ENCODE results near the gene KIF18A.
"Not testable (repeated sequence)": the region's sequence is repeated elsewhere in the genome, so short reads cannot be mapped to it uniquely, and the experiment has no call there.

Gene KIF18A

GRCh38 chr11:28107750-28108618, at the start of gene KIF18A, which contains the start of gene METTL15:
KIF18A (minus strand) TSS chr11:28108156; CDS start chr11:28097947, 10,209 bp downstream.
METTL15 (plus strand) TSS chr11:28108388; CDS start chr11:28113335, 4,947 bp downstream.
- peak; percentile 100 for DNase-seq

- no peak for DNase-seq
Observed at GRCh38 chr11:28153586-28153985, 45.6 kb upstream of the KIF18A start.

GRCh38 chr11:28152743-28153142, 44.8 kb upstream of the KIF18A start:
- no peak for DNase-seq

GRCh38 chr11:28146123-28146751, 38.3 kb upstream of the KIF18A start:
- no peak for DNase-seq

- no peak for DNase-seq
Observed at GRCh38 chr11:28144808-28145207, 36.9 kb upstream of the KIF18A start.

- no peak for DNase-seq
Observed at GRCh38 chr11:28142724-28143123, 34.8 kb upstream of the KIF18A start.

- DNase-seq = no peak
Observed at GRCh38 chr11:28140689-28141455, 32.9 kb upstream of the KIF18A start.

- DNase-seq = no peak
Observed at GRCh38 chr11:28139841-28140415, 32.0 kb upstream of the KIF18A start.

- DNase-seq = no peak
Observed at GRCh38 chr11:28137832-28138231, 29.9 kb upstream of the KIF18A start.

GRCh38 chr11:28137366-28137765, 29.4 kb upstream of the KIF18A start:
- no peak for DNase-seq

GRCh38 chr11:28136157-28136556, 28.2 kb upstream of the KIF18A start:
- DNase-seq = not testable (repeated sequence)

- no peak for DNase-seq
Observed at GRCh38 chr11:28133146-28133545, 25.2 kb upstream of the KIF18A start.

GRCh38 chr11:28132548-28132947, 24.6 kb upstream of the KIF18A start:
- no peak for DNase-seq

- no peak for DNase-seq
Observed at GRCh38 chr11:28123151-28123581, 15.2 kb upstream of the KIF18A start.

- no peak for DNase-seq
Observed at GRCh38 chr11:28117712-28118111, 9.8 kb upstream of the KIF18A start.

- no peak for DNase-seq
Observed at GRCh38 chr11:28114731-28115130, 6.8 kb upstream of the KIF18A start.

GRCh38 chr11:28114116-28114515, 6.2 kb upstream of the KIF18A start:
- DNase-seq = no peak

- peak; percentile 24 for DNase-seq
Observed at GRCh38 chr11:28110821-28111200, 2.9 kb upstream of the KIF18A start.

GRCh38 chr11:28110108-28110820, 2.3 kb upstream of the KIF18A start:
- DNase-seq = peak; percentile 86

- DNase-seq = no peak
Observed at GRCh38 chr11:28108958-28109357, 1.0 kb upstream of the KIF18A start.

GRCh38 chr11:28107191-28107749, 686 bp downstream of the KIF18A start:
- DNase-seq = no peak
